Measurements from ENCODE around the gene XPR1. TPM values are rescaled to one million over a fixed set of nuclear protein-coding genes. Genes with fewer than 3 reads are reported as not detected.

The XPR1 gene
- total and polyA plus RNA-seq, 10 of the 15 experiments (the other 5 are each of a cell fraction or from before 2014, with no cell fraction given), result 1.1 to 33.9 (median 11.3) TPM

GRCh38 chr1:180920702-180921101 is 288.9 kb downstream of the XPR1 start (continued):
- TF ChIP-seq CEBPZ (IDR thresholded peaks at IDR 0.05; ENCODE audit: low read depth, low read length) (no peak), SMC3 (IDR thresholded peaks at IDR 0.05; ENCODE audit: borderline replicate concordance, low read length) (peak; percentile 33; the same call in 1 of the 2 replicates), MLLT1 (IDR thresholded peaks at IDR 0.05) (no peak), TBL1XR1 (IDR thresholded peaks at IDR 0.05; ENCODE audit: low read depth, low read length) (no peak), YY1 (IDR thresholded peaks at IDR 0.05; ENCODE audit: low read depth, low read length) (peak; percentile 87), CREM (IDR thresholded peaks at IDR 0.05; ENCODE audit: low read depth) (no peak), POU2F2 (IDR thresholded peaks at IDR 0.05; ENCODE audit: borderline replicate concordance, low read depth, low read length) (no peak), KAT2A (conservative IDR thresholded peaks at IDR 0.05; ENCODE audit: control insufficient read depth, low read depth, low read length) (no peak), CEBPB (IDR thresholded peaks at IDR 0.05; ENCODE audit: borderline replicate concordance in 1 of 2, low read depth in 2 of 2, low read length in 2 of 2) (no peak), SMARCA5 (IDR thresholded peaks at IDR 0.05) (no peak), RUNX3 (IDR thresholded peaks at IDR 0.05; ENCODE audit: low read length) (no peak), ZNF622 (IDR thresholded peaks at IDR 0.05) (no peak), IRF5 (IDR thresholded peaks at IDR 0.05; ENCODE audit: borderline replicate concordance) (no peak), BCLAF1 (IDR thresholded peaks at IDR 0.05) (no peak)
